ENCODE data around the gene NTRK2. TPM values are rescaled to one million over a fixed set of nuclear protein-coding genes. Genes with fewer than 3 reads are reported as not detected.

Gene NTRK2
- total RNA-seq, 6 donors from 2014 or later, result 0.30 to 16.8 (median 2.6) TPM

DNA sequence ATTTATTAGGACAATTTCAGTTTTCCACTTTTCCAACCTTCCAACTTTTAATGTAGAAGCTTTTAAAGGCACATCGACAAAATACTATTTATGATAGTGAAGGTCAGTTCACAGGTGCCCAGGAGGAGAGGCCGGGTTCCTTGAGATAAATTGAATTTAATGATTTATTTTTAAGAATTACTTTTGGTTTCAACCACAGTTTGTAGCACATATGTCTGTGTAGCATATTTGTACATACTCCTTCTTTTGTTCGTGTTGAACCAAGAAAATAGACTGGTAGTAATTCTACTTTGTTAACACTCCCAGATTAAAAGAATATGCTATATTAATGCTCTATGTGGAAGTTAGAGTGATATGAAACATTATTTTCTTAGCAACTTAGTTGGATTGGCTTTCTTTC is 46.7 kb downstream of the NTRK2 start:
- 93% methylated on average over 3 of the region's 3 CpGs for WGBS, 2 donors
- ATAC-seq (ENCODE audit: low FRiP score in 2 of 2), result no peak

GRCh38 chr9:84718476-84718875 is 48.9 kb downstream of the NTRK2 start:
- no peak for DNase-seq
- H3K4me3 ChIP-seq, result no peak overlapping the region
- H3K9me3 ChIP-seq, result no peaks in the 10 kb centered on the region
- H3K27me3 ChIP-seq, result no peaks in the 10 kb centered on the region
- H3K4me1 ChIP-seq, result no peaks in the 10 kb centered on the region
- no peak for ATAC-seq (ENCODE audit: low FRiP score in 2 of 2)
- 62 to 67% methylated on average over 5 of the region's 5 CpGs for WGBS, 2 donors
- no peak overlapping the region for H3K27ac ChIP-seq
- no peaks in the 10 kb centered on the region for H3K36me3 ChIP-seq
- TF ChIP-seq POLR2A (IDR thresholded peaks at IDR 0.05) (no peak), POLR2AphosphoS5 (IDR thresholded peaks at IDR 0.05) (no peak), EP300 (IDR thresholded peaks at IDR 0.05) (no peak), CTCF (IDR thresholded peaks at IDR 0.05) (no peak)

More for the DNA sequence above, 46.7 kb downstream of the NTRK2 start:
- Histone ChIP-seq H3K27me3 (no peaks in the 10 kb centered on the region), H3K36me3 (no peaks in the 10 kb centered on the region), H3K9me3 (no peaks in the 10 kb centered on the region), H3K4me1 (no peaks in the 10 kb centered on the region), H3K4me3 (no peak overlapping the region), H3K27ac (no peak overlapping the region)
- TF ChIP-seq POLR2AphosphoS5 (IDR thresholded peaks at IDR 0.05) (no peak), CTCF (IDR thresholded peaks at IDR 0.05) (no peak), POLR2A (IDR thresholded peaks at IDR 0.05) (no peak), EP300 (IDR thresholded peaks at IDR 0.05) (no peak)
- no peak for DNase-seq

DNA sequence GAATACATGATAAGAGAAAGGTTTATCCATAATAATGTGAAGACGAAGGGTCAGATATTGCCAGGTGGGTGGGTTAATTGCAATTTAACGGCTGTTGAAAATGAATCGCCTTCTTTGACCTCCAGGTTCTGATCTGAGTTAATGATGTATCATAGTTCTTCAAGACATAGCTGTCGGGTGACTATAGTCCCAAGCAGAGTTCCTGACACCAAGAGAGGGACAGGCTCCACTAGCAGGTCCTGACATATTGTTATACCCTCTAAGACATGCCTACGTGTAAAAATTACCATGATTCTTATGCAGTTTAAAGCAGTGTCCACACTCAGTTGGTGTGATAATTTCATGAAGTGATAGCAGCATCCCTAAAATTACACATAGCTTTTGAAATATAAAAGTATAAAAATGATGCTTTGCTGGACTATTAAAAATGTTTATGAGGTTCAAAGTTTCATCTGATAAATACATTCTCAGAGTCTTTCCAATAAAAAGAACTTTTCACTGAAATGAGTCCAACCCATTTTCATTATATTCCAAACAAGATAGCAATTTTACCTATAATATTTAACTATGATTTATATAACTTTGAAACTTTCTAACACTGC is 53.0 kb downstream of the NTRK2 start:
- Histone ChIP-seq H3K9me3 (no peaks in the 10 kb centered on the region), H3K27me3 (no peaks in the 10 kb centered on the region), H3K4me3 (no peak overlapping the region), H3K36me3 (no peaks in the 10 kb centered on the region), H3K4me1 (no peaks in the 10 kb centered on the region), H3K27ac (no peak overlapping the region)
- 88 to 89% methylated on average over 5 of the region's 5 CpGs for WGBS, 2 donors
- TF ChIP-seq CTCF (IDR thresholded peaks at IDR 0.05) (no peak), POLR2AphosphoS5 (IDR thresholded peaks at IDR 0.05) (no peak), POLR2A (IDR thresholded peaks at IDR 0.05) (no peak), EP300 (IDR thresholded peaks at IDR 0.05) (no peak)
- ATAC-seq (ENCODE audit: low FRiP score in 2 of 2) (no peak), DNase-seq (no peak)

- WGBS, 2 donors, result 81 to 83% methylated on average over 3 of the region's 3 CpGs
- H3K4me3 ChIP-seq, result no peak overlapping the region
- no peak for DNase-seq
- H3K27ac ChIP-seq, result no peak overlapping the region
- H3K36me3 ChIP-seq, result no peaks in the 10 kb centered on the region
- TF ChIP-seq EP300 (IDR thresholded peaks at IDR 0.05) (no peak), POLR2AphosphoS5 (IDR thresholded peaks at IDR 0.05) (no peak), CTCF (IDR thresholded peaks at IDR 0.05) (no peak), POLR2A (IDR thresholded peaks at IDR 0.05) (no peak)
- H3K9me3 ChIP-seq, result no peaks in the 10 kb centered on the region
- H3K27me3 ChIP-seq, result no peaks in the 10 kb centered on the region
- no peak for ATAC-seq (ENCODE audit: low FRiP score in 2 of 2)
- no peaks in the 10 kb centered on the region for H3K4me1 ChIP-seq
Observed at GRCh38 chr9:84723426-84723825, 53.9 kb downstream of the NTRK2 start.

GRCh38 chr9:84731696-84732095 is 62.2 kb downstream of the NTRK2 start:
- no peaks in the 10 kb centered on the region for H3K4me1 ChIP-seq
- H3K4me3 ChIP-seq, result no peak overlapping the region
- H3K27me3 ChIP-seq, result no peaks in the 10 kb centered on the region
- DNase-seq (no peak), ATAC-seq (ENCODE audit: low FRiP score in 2 of 2) (no peak)
- H3K9me3 ChIP-seq, result no peaks in the 10 kb centered on the region
- WGBS, 2 donors, result 90 to 94% methylated on average over 7 of the region's 7 CpGs
- TF ChIP-seq EP300 (IDR thresholded peaks at IDR 0.05) (no peak), POLR2A (IDR thresholded peaks at IDR 0.05) (no peak), POLR2AphosphoS5 (IDR thresholded peaks at IDR 0.05) (no peak), CTCF (IDR thresholded peaks at IDR 0.05) (no peak)
- H3K36me3 ChIP-seq, result no peaks in the 10 kb centered on the region
- H3K27ac ChIP-seq, result no peak overlapping the region

Measured in upper lobe of left lung (tissue), 6 donors.